ENCODE results near the gene TSPOAP1.

TSPOAP1 gene

GRCh38 chr17:58280480-58281217, 47.9 kb downstream of the TSPOAP1 start, which contains the start of gene MPO:
TSS of gene MPO (minus strand) at chr17:58280935. CDS start at chr17:58280758, 177 bp downstream.
- no peak within 1 kb of the TSS for H3K27ac ChIP-seq (ENCODE audit: poor library complexity, severe bottlenecking)
- H3K4me3 ChIP-seq (ENCODE audit: severe bottlenecking) = no peak within 1 kb of the TSS
- H3K9me3 ChIP-seq (ENCODE audit: severe bottlenecking) = no peaks in the 10 kb centered on the region
- ATAC-seq (ENCODE audit: low read depth) (no peak), DNase-seq (ENCODE audit: low spot score) (no peak)
- H3K4me1 ChIP-seq (ENCODE audit: insufficient read depth, poor library complexity, severe bottlenecking) = no peaks in the 10 kb centered on the region
- TF ChIP-seq CTCF (IDR thresholded peaks at IDR 0.05; ENCODE audit: poor library complexity, severe bottlenecking) = no peak
- peaks cover 31% of the 10 kb centered on the region for H3K27me3 ChIP-seq (ENCODE audit: insufficient read depth, poor library complexity, severe bottlenecking)
- H3K36me3 ChIP-seq (ENCODE audit: low read depth) = no peaks in the 10 kb centered on the region

GRCh38 chr17:58279736-58280479, 48.7 kb downstream of the TSPOAP1 start:
- Histone ChIP-seq H3K27me3 (ENCODE audit: insufficient read depth, poor library complexity, severe bottlenecking) (peaks cover 31% of the 10 kb centered on the region), H3K9me3 (ENCODE audit: severe bottlenecking) (no peaks in the 10 kb centered on the region), H3K36me3 (ENCODE audit: low read depth) (no peaks in the 10 kb centered on the region), H3K4me3 (ENCODE audit: severe bottlenecking) (no peak overlapping the region), H3K4me1 (ENCODE audit: insufficient read depth, poor library complexity, severe bottlenecking) (no peaks in the 10 kb centered on the region), H3K27ac (ENCODE audit: poor library complexity, severe bottlenecking) (no peak overlapping the region)
- TF ChIP-seq CTCF (IDR thresholded peaks at IDR 0.05; ENCODE audit: poor library complexity, severe bottlenecking) = no peak
- DNase-seq (ENCODE audit: low spot score) (no peak), ATAC-seq (ENCODE audit: low read depth) (no peak)

- no peaks in the 10 kb centered on the region for H3K36me3 ChIP-seq (ENCODE audit: low read depth)
- H3K9me3 ChIP-seq (ENCODE audit: severe bottlenecking) = no peaks in the 10 kb centered on the region
- peaks cover 31% of the 10 kb centered on the region for H3K27me3 ChIP-seq (ENCODE audit: insufficient read depth, poor library complexity, severe bottlenecking)
- ATAC-seq (ENCODE audit: low read depth) = no peak
- no peaks in the 10 kb centered on the region for H3K4me1 ChIP-seq (ENCODE audit: insufficient read depth, poor library complexity, severe bottlenecking)
- no peak for DNase-seq (ENCODE audit: low spot score)
- H3K4me3 ChIP-seq (ENCODE audit: severe bottlenecking) = no peak overlapping the region
- no peak for TF ChIP-seq CTCF (IDR thresholded peaks at IDR 0.05; ENCODE audit: poor library complexity, severe bottlenecking)
- H3K27ac ChIP-seq (ENCODE audit: poor library complexity, severe bottlenecking) = no peak overlapping the region
Observed at GRCh38 chr17:58279016-58279711, 49.4 kb downstream of the TSPOAP1 start.

GRCh38 chr17:58278661-58279015, 50.0 kb downstream of the TSPOAP1 start:
- Histone ChIP-seq H3K4me3 (ENCODE audit: severe bottlenecking) (no peak overlapping the region), H3K36me3 (ENCODE audit: low read depth) (no peaks in the 10 kb centered on the region), H3K9me3 (ENCODE audit: severe bottlenecking) (no peaks in the 10 kb centered on the region), H3K27me3 (ENCODE audit: insufficient read depth, poor library complexity, severe bottlenecking) (peaks cover 31% of the 10 kb centered on the region), H3K27ac (ENCODE audit: poor library complexity, severe bottlenecking) (no peak overlapping the region), H3K4me1 (ENCODE audit: insufficient read depth, poor library complexity, severe bottlenecking) (no peaks in the 10 kb centered on the region)
- ATAC-seq (ENCODE audit: low read depth) (peak; percentile 21; the same call in 2 of the 3 replicates), DNase-seq (ENCODE audit: low spot score) (no peak)
- no peak for TF ChIP-seq CTCF (IDR thresholded peaks at IDR 0.05; ENCODE audit: poor library complexity, severe bottlenecking)
